IMR-90 (cell line): ENCODE data around the gene RIPOR2. TPM values are rescaled to one million over a fixed set of nuclear protein-coding genes. Genes with fewer than 3 reads are reported as not detected.

ENCODE experiments used
- ATAC-seq: fragments of 200-7000 bp; cut with Tn5 transposase; 2 replicates; pipeline ENCODE4 v1.9.1; 2020; ENCODE audit warnings: low read depth, mild to moderate bottlenecking, moderate library complexity
- BruUV-seq: library from RNA; stranded (reverse); fragments of 400-500 nt; replicated peaks from 2 replicates; lab custom pipeline; 2021; lab: Mats Ljungman, UMichigan
- CTCF ChIA-PET: fragments of 300-600 bp; formaldehyde crosslinking; extraction: SDS; loops from one replicate; lab custom pipeline; 2021; ENCODE audit warnings: antibody characterized with exemption; lab: Yijun Ruan, JAX
- POLR2A ChIA-PET: fragments of 300-600 bp; sonication (Branson Sonifier 250); formaldehyde crosslinking; loops from one replicate; lab custom pipeline; 2022; ENCODE audit warnings: antibody characterized with exemption; ENCODE audit not compliant: unreplicated experiment; lab: Charles Lee
- DNase-seq: peaks from one replicate; pipeline ENCODE4 v3.0.0; 2013
- H2AFZ ChIP-seq: replicated peaks from 2 replicates; pipeline ENCODE3; 2013; ENCODE audit warnings: low read length, mild to moderate bottlenecking; ENCODE audit not compliant: poor library complexity
- H2AK5ac ChIP-seq: 2 replicates; pipeline ENCODE4 v1.6.1; 2013; ENCODE audit warnings: low read depth, low read length, inconsistent platforms
- H2AK9ac ChIP-seq: replicated peaks from 2 replicates; pipeline ENCODE3; 2013; ENCODE audit warnings: mild to moderate bottlenecking, low read depth, low read length, moderate library complexity; ENCODE audit not compliant: poor library complexity
- H2BK120ac ChIP-seq: 2 replicates; pipeline ENCODE4 v1.6.1; 2013; ENCODE audit warnings: low read depth, low read length, inconsistent platforms
- H2BK15ac ChIP-seq: 3 replicates; pipeline ENCODE4 v1.6.1; 2013; ENCODE audit warnings: low read depth, low read length, inconsistent platforms
- H2BK20ac ChIP-seq: 2 replicates; pipeline ENCODE4 v1.6.1; 2013; ENCODE audit warnings: low read depth, mild to moderate bottlenecking, inconsistent platforms, low read length, moderate library complexity
- H2BK5ac ChIP-seq: 2 replicates; pipeline ENCODE4 v1.6.1; 2013; ENCODE audit warnings: mild to moderate bottlenecking, low read depth, low read length, inconsistent platforms; ENCODE audit not compliant: poor library complexity, severe bottlenecking
- H3K14ac ChIP-seq: replicated peaks from 2 replicates; pipeline ENCODE4 v1.6.1; 2013; ENCODE audit warnings: low read depth, low read length, inconsistent platforms
- H3K18ac ChIP-seq: 2 replicates; pipeline ENCODE4 v1.6.1; 2013; ENCODE audit warnings: low read depth, low read length, control low read depth
- H3K23ac ChIP-seq: 2 replicates; pipeline ENCODE4 v1.6.1; 2013; ENCODE audit warnings: low read depth, low read length, inconsistent platforms
- H3K27ac ChIP-seq: 2 replicates; pipeline ENCODE4 v1.5.1; 2013; ENCODE audit warnings: mild to moderate bottlenecking, control low read depth, low read length; ENCODE audit not compliant: insufficient read depth
- H3K27me3 ChIP-seq: 2 replicates; pipeline ENCODE4 v1.6.1; 2013; ENCODE audit warnings: low read length; ENCODE audit not compliant: control insufficient read depth, insufficient read depth
- H3K36me3 ChIP-seq: 2 replicates; pipeline ENCODE4 v1.6.1; 2013; ENCODE audit warnings: low read length, mixed read lengths; ENCODE audit not compliant: control insufficient read depth, insufficient read depth
- H3K4ac ChIP-seq: 2 replicates; pipeline ENCODE4 v1.6.1; 2013; ENCODE audit warnings: low read depth, low read length, inconsistent platforms
- H3K4me1 ChIP-seq: 2 replicates; pipeline ENCODE4 v1.6.1; 2013; ENCODE audit warnings: low read length, mixed read lengths; ENCODE audit not compliant: control insufficient read depth, insufficient read depth
- H3K4me2 ChIP-seq: 2 replicates; pipeline ENCODE4 v1.6.1; 2013; ENCODE audit warnings: low read depth, mild to moderate bottlenecking, control low read depth, low read length, moderate library complexity
- H3K4me3 ChIP-seq: 2 replicates; pipeline ENCODE4 v1.5.1; 2013; ENCODE audit warnings: low read depth, mild to moderate bottlenecking, control low read depth, low read length, moderate library complexity; ENCODE audit not compliant: insufficient read depth
- H3K56ac ChIP-seq: 2 replicates; pipeline ENCODE4 v1.6.1; 2013; ENCODE audit warnings: low read length, inconsistent platforms; ENCODE audit not compliant: insufficient read depth; ENCODE audit errors: extremely low read depth
- H3K79me1 ChIP-seq, 2 experiments: 2 replicates each; pipeline ENCODE4 v1.6.1; 2013; ENCODE audit warnings: low read length in 2 of 2, inconsistent platforms in 1 of 2, low read depth in 1 of 2
- H3K9ac ChIP-seq: 2 replicates; pipeline ENCODE4 v1.6.1; 2013; ENCODE audit warnings: low read depth, low read length, control low read depth
- H3K9me1 ChIP-seq: 2 replicates; pipeline ENCODE4 v1.6.1; 2013; ENCODE audit warnings: low read length, inconsistent platforms; ENCODE audit not compliant: insufficient read depth
- H3K9me3 ChIP-seq: 2 replicates; pipeline ENCODE4 v1.6.1; 2013; ENCODE audit warnings: low read length; ENCODE audit not compliant: control insufficient read depth, insufficient read depth
- H4K20me1 ChIP-seq: 2 replicates; pipeline ENCODE4 v1.6.1; 2013; ENCODE audit warnings: low read length, inconsistent platforms; ENCODE audit not compliant: insufficient read depth
- H4K5ac ChIP-seq: 2 replicates; pipeline ENCODE4 v1.6.1; 2013; ENCODE audit warnings: mild to moderate bottlenecking, low read depth, low read length, control low read depth
- H4K8ac ChIP-seq, 2 experiments: 2 replicates each; pipeline ENCODE4 v1.6.1; 2013; ENCODE audit warnings: low read depth in 2 of 2, low read length in 2 of 2, control low read depth in 1 of 2, inconsistent platforms in 1 of 2
- H4K91ac ChIP-seq: 2 replicates; pipeline ENCODE4 v1.6.1; 2013; ENCODE audit warnings: low read depth, low read length, inconsistent platforms; ENCODE audit not compliant: insufficient read depth
- BHLHE40 ChIP-seq: fragments of 150-350 bp; IDR thresholded peaks from 2 replicates; pipeline ENCODE4 v1.6.1; 2016; ENCODE audit warnings: mild to moderate bottlenecking, low read depth, low read length
- CEBPB ChIP-seq: IDR thresholded peaks from 2 replicates; pipeline ENCODE4 v1.6.1; 2012; ENCODE audit warnings: low read depth, low read length, improper control_type of control experiment
- CHD1 ChIP-seq: IDR thresholded peaks from 2 replicates; pipeline ENCODE4 v1.6.1; 2012; ENCODE audit warnings: low read depth, low read length, improper control_type of control experiment
- CTCF ChIP-seq: conservative IDR thresholded peaks from 2 replicates; pipeline ENCODE4 v1.5.1; 2012; ENCODE audit warnings: mild to moderate bottlenecking, low read depth, low read length, improper control_type of control experiment
- ELK1 ChIP-seq: fragments of 150-350 bp; IDR thresholded peaks from 2 replicates; pipeline ENCODE4 v1.6.1; 2016; ENCODE audit warnings: low read depth, mild to moderate bottlenecking, low read length, moderate library complexity, borderline replicate concordance
- FOS ChIP-seq: fragments of 150-350 bp; IDR thresholded peaks from 2 replicates; pipeline ENCODE4 v1.6.1; 2016; ENCODE audit warnings: low read depth, low read length
- MAFK ChIP-seq: IDR thresholded peaks from 2 replicates; pipeline ENCODE4 v1.6.1; 2012; ENCODE audit warnings: low read depth, low read length, improper control_type of control experiment
- MAZ ChIP-seq: IDR thresholded peaks from 2 replicates; pipeline ENCODE4 v1.6.1; 2012; ENCODE audit warnings: low read depth, mild to moderate bottlenecking, low read length, improper control_type of control experiment, moderate library complexity, borderline replicate concordance
- MXI1 ChIP-seq: IDR thresholded peaks from 2 replicates; pipeline ENCODE4 v1.6.1; 2012; ENCODE audit warnings: low read depth, mild to moderate bottlenecking, low read length, moderate library complexity, borderline replicate concordance
- NFE2L2 ChIP-seq: fragments of 150-350 bp; IDR thresholded peaks from 2 replicates; pipeline ENCODE4 v1.6.1; 2016; ENCODE audit warnings: low read depth, mild to moderate bottlenecking, low read length
- RAD21 ChIP-seq: IDR thresholded peaks from 2 replicates; pipeline ENCODE4 v1.6.1; 2012; ENCODE audit warnings: low read length, improper control_type of control experiment
- RCOR1 ChIP-seq: IDR thresholded peaks from 2 replicates; pipeline ENCODE4 v1.6.1; 2012; ENCODE audit warnings: mild to moderate bottlenecking, low read length, improper control_type of control experiment; ENCODE audit not compliant: insufficient replicate concordance
- RFX5 ChIP-seq: IDR thresholded peaks from 2 replicates; pipeline ENCODE4 v1.8.0; 2012; ENCODE audit warnings: low read depth, mild to moderate bottlenecking, low read length, moderate library complexity
- SMC3 ChIP-seq: fragments of 150-350 bp; IDR thresholded peaks from 2 replicates; pipeline ENCODE4 v1.6.1; 2016; ENCODE audit warnings: low read depth, mild to moderate bottlenecking, antibody characterized with exemption, low read length, moderate library complexity
- WGBS, 2 experiments: methylation state at CpG; one replicate each; pipeline versions ENCODE4 v1.1.5 to v1.1.7; 2013; ENCODE audit warnings: missing lambda C conversion rate in 2 of 2; ENCODE audit not compliant: insufficient read length in 1 of 2; ENCODE audit errors: extremely low coverage in 2 of 2; 5-methylcytosine and 5-hydroxymethylcytosine counted together
- dilution Hi-C: fragments of 300-500 bp; cut with HindIII; formaldehyde crosslinking; loops from one replicate; pipeline ENCODE4 v1.14.3; 2018; ENCODE audit warnings: low sequenced_read_pairs; ENCODE audit not compliant: unreplicated experiment
- in situ Hi-C: fragments of 300-500 bp; cut with MboI; formaldehyde crosslinking; loops from 3 replicates; pipeline ENCODE4 v1.14.3; 2019; ENCODE audit warnings: low sequenced_read_pairs, inconsistent platforms, mixed read lengths
- intact Hi-C: fragments of 100-400 bp; cut with micrococcal nuclease; formaldehyde crosslinking; loops from 2 replicates; pipeline ENCODE4 v1.10.0; 2022
- polyA plus RNA-seq, 3 experiments: library from polyadenylated mRNA; depleted of rRNA; stranded (reverse); fragments of >200 nt; gene quantifications; 2 replicates each; pipeline ENCODE4 v1.2.3, GENCODE V29; 2012; ENCODE audit warnings: low replicate concordance in 1 of 3
- total RNA-seq: library from RNA; depleted of rRNA; stranded (reverse); fragments of >200 nt; gene quantifications from 2 replicates; pipeline ENCODE4 v1.2.3, GENCODE V29; 2012
- TF ChIP-seq, protein P1 (sequence below): fragments of 150-350 bp; IDR thresholded peaks from 2 replicates; pipeline ENCODE4 v1.6.1; 2017; ENCODE audit warnings: mild to moderate bottlenecking, antibody characterized with exemption, low read length, low read depth

The RIPOR2 gene
- total and polyA plus RNA-seq, 2 of the 4 experiments (the other 2 are of a cell fraction) = 1.1 to 1.2 TPM

DNA sequence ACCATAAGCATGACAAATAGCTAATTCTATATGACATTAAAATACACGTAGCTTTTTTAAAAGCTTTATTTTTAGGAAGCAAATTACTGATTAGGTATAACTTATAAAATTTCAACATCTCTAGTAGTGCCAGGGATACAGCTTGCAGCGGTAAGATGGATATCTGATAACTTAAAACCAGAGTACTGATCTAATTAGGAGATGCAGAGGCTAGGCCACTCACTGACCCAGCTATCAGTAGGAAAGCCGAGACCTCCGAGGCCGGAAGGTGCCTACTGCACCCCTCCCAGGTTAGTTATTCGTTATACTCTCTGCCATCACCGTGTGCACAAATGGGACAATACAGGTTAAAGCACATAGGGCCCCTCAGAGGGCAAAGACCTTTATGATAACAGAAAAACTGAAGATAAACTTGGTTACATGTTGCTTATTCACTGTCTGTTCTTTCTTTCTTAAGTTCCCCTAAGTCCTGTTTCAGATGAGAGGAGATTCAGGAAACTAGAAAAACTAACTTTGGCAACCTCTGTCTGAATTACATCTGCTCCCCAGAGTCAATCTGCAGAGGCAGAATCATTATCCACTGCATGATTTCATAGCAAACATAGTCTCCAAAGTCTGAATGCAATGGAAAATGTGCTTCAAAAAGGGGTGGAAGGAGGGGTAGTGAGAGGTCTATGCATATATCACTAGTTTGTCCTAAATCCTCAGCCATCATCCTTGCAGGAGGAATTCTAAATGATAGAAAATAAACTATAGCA lies 60.8 kb downstream of the RIPOR2 start:
- Histone ChIP-seq H2AK5ac (no peak overlapping the region), H3K4me2 (no peak overlapping the region), H3K36me3 (peaks cover 12% of the 10 kb centered on the region), H2AFZ (no peak overlapping the region), H2AK9ac (no peak overlapping the region), H2BK120ac (no peak overlapping the region), H3K4me3 (no peak overlapping the region), H3K9ac (no peak overlapping the region), H4K20me1 (no peaks in the 10 kb centered on the region), H3K18ac (no peak overlapping the region), H3K27me3 (no peaks in the 10 kb centered on the region), H3K23ac (no peak overlapping the region), H2BK20ac (no peak overlapping the region), H4K5ac (no peak overlapping the region), H2BK15ac (no peak overlapping the region), H3K14ac (no peak overlapping the region), H3K9me1 (0 out of 2 replicates have a peak, but pooled peaks cover 3% of the 10 kb centered on the region), H3K4me1 (no peaks in the 10 kb centered on the region), H3K27ac (no peak overlapping the region), H3K56ac (no peak overlapping the region), H3K9me3 (peaks cover 10% of the 10 kb centered on the region), H3K79me1 (no peaks in the 10 kb centered on the region; a peak in 1 of 4 replicates), H4K8ac (no peak overlapping the region), H3K4ac (no peak overlapping the region), H2BK5ac (no peak overlapping the region), H4K91ac (no peak overlapping the region)
- CTCF ChIA-PET = interaction anchor here (1.2 kb wide), 1 partner anchor 19 kb away, joined by 3 read pairs; no protein-coding TSS in a partner anchor
- in situ Hi-C loops = no loop called here
- no peak for DNase-seq
- intact Hi-C loops = no loop called here
- dilution Hi-C loops = no loop called here
- POLR2A ChIA-PET = no interaction called here
- no peak for ATAC-seq
- WGBS, 2 experiments = no CpG with 5 or more reads among the region's 7 CpGs
- BruUV-seq = no TSS peak
- TF ChIP-seq BHLHE40 = no peak
- TF ChIP-seq MAFK = no peak
- TF ChIP-seq MAZ = no peak
- no peak for TF ChIP-seq NFE2L2
- no peak for TF ChIP-seq CEBPB
- no peak for TF ChIP-seq RAD21
- no peak for TF ChIP-seq CHD1
- no peak for TF ChIP-seq MXI1
- TF ChIP-seq ELK1 = no peak
- TF ChIP-seq RCOR1 = no peak
- no peak for TF ChIP-seq RFX5
- no peak for TF ChIP-seq CTCF
- no peak for TF ChIP-seq FOS
- TF ChIP-seq, protein P1, sequence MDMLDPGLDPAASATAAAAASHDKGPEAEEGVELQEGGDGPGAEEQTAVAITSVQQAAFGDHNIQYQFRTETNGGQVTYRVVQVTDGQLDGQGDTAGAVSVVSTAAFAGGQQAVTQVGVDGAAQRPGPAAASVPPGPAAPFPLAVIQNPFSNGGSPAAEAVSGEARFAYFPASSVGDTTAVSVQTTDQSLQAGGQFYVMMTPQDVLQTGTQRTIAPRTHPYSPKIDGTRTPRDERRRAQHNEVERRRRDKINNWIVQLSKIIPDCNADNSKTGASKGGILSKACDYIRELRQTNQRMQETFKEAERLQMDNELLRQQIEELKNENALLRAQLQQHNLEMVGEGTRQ = no peak
- no peak for TF ChIP-seq SMC3
